Esophagus (tissue), 2 donors: Measurements from ENCODE around the gene SMARCAD1. TPM values are rescaled to one million over a fixed set of nuclear protein-coding genes. Genes with fewer than 3 reads are reported as not detected.
"Not testable (repeated sequence)": the region's sequence is repeated elsewhere in the genome, so short reads cannot be mapped to it uniquely, and the experiment has no call there.

ENCODE experiments used
- H3K27ac ChIP-seq, 2 donors: one replicate each; pipeline ENCODE4 v1.5.1; 2013; ENCODE audit warnings: low read depth in 2 of 2, mild to moderate bottlenecking in 2 of 2, inconsistent platforms in 1 of 2, low read length in 1 of 2, moderate library complexity in 1 of 2
- H3K27me3 ChIP-seq, 2 donors: one replicate each; pipeline ENCODE4 v1.6.1; 2013; ENCODE audit warnings: low read length in 2 of 2, control low read depth in 1 of 2, mild to moderate bottlenecking in 1 of 2; ENCODE audit not compliant: insufficient read depth in 2 of 2, control insufficient read depth in 1 of 2
- H3K36me3 ChIP-seq, 2 donors: one replicate each; pipeline ENCODE4 v1.6.1; 2013; ENCODE audit warnings: low read length in 1 of 2; ENCODE audit not compliant: control insufficient read depth in 2 of 2, insufficient read depth in 2 of 2
- H3K4me1 ChIP-seq, 2 donors: one replicate each; pipeline ENCODE4 v1.6.1; 2013; ENCODE audit warnings: low read length in 1 of 2; ENCODE audit not compliant: control insufficient read depth in 2 of 2, insufficient read depth in 2 of 2
- H3K4me3 ChIP-seq, 2 donors: one replicate each; pipeline ENCODE4 v1.5.1; 2013; ENCODE audit warnings: low read length in 2 of 2, mild to moderate bottlenecking in 2 of 2, low read depth in 1 of 2, moderate library complexity in 1 of 2
- H3K9me3 ChIP-seq, 2 donors: one replicate each; pipeline ENCODE4 v1.6.1; 2013; ENCODE audit warnings: mild to moderate bottlenecking in 2 of 2, low read depth in 1 of 2, low read length in 1 of 2, moderate library complexity in 1 of 2; ENCODE audit not compliant: control insufficient read depth in 2 of 2, insufficient read depth in 1 of 2
- WGBS, 2 donors: extraction: QIAGEN DNeasy Blood & Tissue Kit; methylation state at CpG; one replicate each; pipeline ENCODE4 v1.1.7; 2013; 5-methylcytosine and 5-hydroxymethylcytosine counted together
- polyA plus RNA-seq, 2 donors: library from polyadenylated mRNA; stranded (reverse); fragments of 200-250 nt; gene quantifications; one replicate each; pipeline ENCODE4 v1.2.3, GENCODE V29; 2013
- donor health status: healthy with polysubstance abuse.
- donor health status: Bipolar disorder and iron deficiency.

The SMARCAD1 gene
- polyA plus RNA-seq, 2 donors = 7.2 to 8.5 TPM

DNA sequence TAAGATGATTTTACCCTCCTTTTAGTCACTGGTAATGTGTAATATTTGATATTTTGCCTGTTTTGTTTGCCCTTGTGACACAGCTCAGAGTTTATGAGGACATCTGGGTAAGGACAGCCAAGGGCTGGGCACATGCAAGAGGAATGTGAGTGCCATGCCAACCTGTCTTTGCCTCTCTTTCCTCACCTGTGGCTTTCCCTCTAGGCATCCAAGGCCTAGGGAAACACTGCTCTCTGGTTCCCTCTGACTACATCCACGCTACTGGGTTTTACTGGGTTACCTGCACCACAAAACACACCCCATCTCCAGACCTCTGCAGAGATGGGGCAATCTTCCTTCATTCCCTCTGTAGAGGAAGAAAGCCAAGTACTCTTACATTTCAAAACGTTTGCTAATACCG, 127.3 kb downstream of the SMARCAD1 start:
- no peak overlapping the region for H3K4me3 ChIP-seq
- no peaks in the 10 kb centered on the region for H3K27me3 ChIP-seq
- H3K4me1 ChIP-seq = no peaks in the 10 kb centered on the region
- 77 to 82% methylated on average over 3 of the region's 3 CpGs for WGBS, 2 donors
- H3K36me3 ChIP-seq = no peaks in the 10 kb centered on the region
- no peaks in the 10 kb centered on the region for H3K9me3 ChIP-seq
- no peak overlapping the region for H3K27ac ChIP-seq

DNA sequence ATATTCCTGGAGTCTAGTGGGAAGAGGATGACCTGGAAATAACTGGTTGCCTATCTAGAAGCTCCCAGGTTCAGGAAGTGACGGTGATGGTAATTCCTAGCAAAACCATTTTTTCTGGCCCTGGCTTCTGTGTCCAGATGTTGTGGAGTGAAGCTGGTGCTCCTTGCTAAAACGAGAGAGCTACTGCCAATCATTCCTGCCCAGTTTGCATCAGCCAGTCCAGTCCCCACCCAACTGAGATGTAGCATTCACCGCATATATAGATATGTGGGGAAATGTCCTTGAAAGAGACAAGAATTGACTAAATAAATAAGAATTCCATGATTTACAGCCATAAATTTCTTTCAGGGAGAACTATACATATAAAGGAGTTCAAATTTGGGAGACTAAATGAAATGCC, 128.6 kb downstream of the SMARCAD1 start:
- Histone ChIP-seq H3K27me3 (no peaks in the 10 kb centered on the region), H3K4me1 (no peaks in the 10 kb centered on the region), H3K36me3 (no peaks in the 10 kb centered on the region), H3K27ac (no peak overlapping the region), H3K4me3 (no peak overlapping the region), H3K9me3 (no peaks in the 10 kb centered on the region)
- WGBS, 2 donors = 77 to 80% methylated on average over 3 of the region's 3 CpGs

DNA sequence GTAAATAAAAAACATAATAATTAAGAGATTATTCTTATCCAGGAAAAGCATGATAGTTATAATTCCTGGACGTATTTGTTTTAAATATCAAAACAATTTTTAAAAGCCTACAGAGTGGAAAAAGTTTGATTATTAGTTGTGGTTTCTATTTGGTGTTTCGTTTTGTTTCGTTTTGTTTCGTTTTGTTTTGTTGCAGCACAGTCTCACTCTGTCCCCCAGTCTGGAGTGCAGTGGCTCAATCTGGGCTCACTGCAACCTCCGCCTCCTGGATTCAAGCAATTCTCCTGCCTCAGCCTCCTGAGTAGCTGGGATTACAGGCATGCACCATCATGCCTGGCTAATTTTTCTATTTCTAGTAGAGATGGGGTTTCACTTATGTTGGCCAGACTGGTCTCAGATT, 129.1 kb downstream of the SMARCAD1 start:
- not testable (repeated sequence) for H3K27me3 ChIP-seq, H3K9me3 ChIP-seq, H3K36me3 ChIP-seq, H3K4me3 ChIP-seq, H3K4me1 ChIP-seq, H3K27ac ChIP-seq
- WGBS, 2 donors = 79 to 82% methylated on average over 5 of the region's 5 CpGs

DNA sequence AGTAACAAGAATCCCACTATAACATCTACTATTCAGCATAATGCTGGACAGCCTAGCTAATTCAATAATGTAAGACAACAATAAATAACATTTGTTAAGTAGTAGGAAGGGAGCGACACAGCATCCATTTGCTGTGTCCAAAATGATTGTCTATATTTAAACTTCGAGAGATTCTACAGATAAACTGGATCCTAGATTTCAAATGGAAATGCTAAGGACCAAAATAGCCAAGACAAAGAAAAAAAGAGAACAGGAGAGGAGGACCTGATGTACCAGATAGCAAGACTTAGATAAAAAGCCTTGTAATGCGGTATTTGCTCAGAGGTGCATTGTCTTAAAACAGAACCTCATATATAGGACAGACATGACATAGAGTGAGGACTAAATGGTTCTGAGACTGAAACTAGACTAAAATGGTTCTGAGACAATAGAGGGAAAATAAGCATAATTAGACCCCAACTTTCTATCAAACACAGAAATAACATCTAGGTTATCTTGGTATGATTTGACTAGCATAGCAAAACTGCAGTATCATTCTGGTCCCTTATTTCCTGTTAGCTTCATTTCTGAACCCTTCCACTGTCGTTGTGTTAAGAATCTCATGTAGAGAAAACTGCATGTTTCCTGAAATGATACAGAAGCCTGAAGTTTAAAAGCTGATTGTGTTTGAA, 131.2 kb downstream of the SMARCAD1 start:
- 76 to 80% methylated on average over 4 of the region's 4 CpGs for WGBS, 2 donors
- H3K4me1 ChIP-seq = no peaks in the 10 kb centered on the region
- no peaks in the 10 kb centered on the region for H3K36me3 ChIP-seq
- H3K9me3 ChIP-seq = no peaks in the 10 kb centered on the region
- no peak overlapping the region for H3K4me3 ChIP-seq
- no peaks in the 10 kb centered on the region for H3K27me3 ChIP-seq
- no peak overlapping the region for H3K27ac ChIP-seq

DNA sequence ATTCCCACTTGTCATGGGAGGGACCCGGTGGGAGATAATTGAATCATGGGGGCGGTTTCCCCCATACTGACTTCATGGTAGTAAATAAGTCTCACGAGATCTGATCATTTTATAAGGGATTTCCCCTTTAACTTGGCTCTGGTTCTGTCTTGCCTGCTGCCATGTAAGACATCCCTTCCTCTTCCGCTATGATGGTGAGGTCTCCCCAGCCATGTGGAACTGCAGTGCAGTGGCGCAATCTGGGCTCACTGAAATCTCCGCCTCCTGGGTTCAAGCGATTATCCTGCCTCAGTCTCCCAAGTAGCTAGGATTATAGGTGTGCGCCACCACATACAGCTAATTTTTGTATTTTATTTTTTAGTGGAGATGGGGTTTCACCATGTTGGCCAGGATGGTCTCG, 132.1 kb downstream of the SMARCAD1 start:
- H3K36me3 ChIP-seq = no peaks in the 10 kb centered on the region
- H3K27me3 ChIP-seq = no peaks in the 10 kb centered on the region
- H3K9me3 ChIP-seq = no peaks in the 10 kb centered on the region
- 78 to 87% methylated on average over 9 of the region's 9 CpGs for WGBS, 2 donors
- no peak overlapping the region for H3K4me3 ChIP-seq
- H3K4me1 ChIP-seq = no peaks in the 10 kb centered on the region
- H3K27ac ChIP-seq = no peak overlapping the region

Other genes starting within 250 kb of the SMARCAD1 start
- gene HPGDS, start 135.0 kb downstream of the SMARCAD1 start, polyA plus RNA-seq = under 1 TPM; 0.33 to 0.44 TPM
- 10 to 100 TPM; 40.0 to 41.5 TPM for gene PDLIM5, start 244.1 kb downstream of the SMARCAD1 start, polyA plus RNA-seq